ENCODE measurements around the gene RCE1. TPM values are rescaled to one million over a fixed set of nuclear protein-coding genes. Genes with fewer than 3 reads are reported as not detected.

Gene RCE1
- total RNA-seq, 1 donor from 2014 or later, result 30.6 TPM

DNA sequence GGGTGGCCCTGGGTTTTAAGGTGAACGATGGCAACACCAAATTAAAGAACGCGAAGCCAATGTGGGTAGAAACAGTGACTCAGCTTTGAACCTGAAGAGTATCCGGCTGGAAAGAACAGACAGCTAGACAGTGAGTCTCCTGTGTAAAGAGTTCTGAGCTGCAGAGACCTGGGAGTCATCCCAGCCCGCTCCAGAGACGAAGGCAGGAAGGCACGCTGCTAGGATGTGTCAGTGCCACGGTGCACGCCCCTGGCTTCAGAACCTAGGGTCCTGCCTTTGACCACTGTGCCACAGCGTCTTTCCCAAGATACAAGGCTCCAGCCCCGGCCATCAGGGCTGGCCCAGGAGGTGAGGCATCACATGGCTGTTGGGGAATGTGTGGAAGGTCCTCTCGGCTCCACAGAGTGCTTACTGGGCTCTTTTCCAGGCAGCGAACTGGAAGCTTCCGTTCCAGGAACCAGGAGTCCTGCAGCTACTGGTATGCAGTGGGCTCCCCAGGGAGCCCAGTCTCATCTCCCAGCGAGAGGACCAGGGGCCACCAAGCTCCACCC lies 43.5 kb downstream of the RCE1 start:
- H3K27me3 Mint-ChIP-seq (ENCODE audit: unreplicated experiment), result peaks cover 9% of the 10 kb centered on the region
- H3K36me3 Mint-ChIP-seq (ENCODE audit: unreplicated experiment), result no peaks in the 10 kb centered on the region
- DNase-seq, result no peak
- H3K9me3 Mint-ChIP-seq (ENCODE audit: unreplicated experiment), result peaks cover 3% of the 10 kb centered on the region
- H3K4me1 Mint-ChIP-seq (ENCODE audit: low read depth, unreplicated experiment), result peaks cover 16% of the 10 kb centered on the region
- TF ChIP-seq, protein P1, sequence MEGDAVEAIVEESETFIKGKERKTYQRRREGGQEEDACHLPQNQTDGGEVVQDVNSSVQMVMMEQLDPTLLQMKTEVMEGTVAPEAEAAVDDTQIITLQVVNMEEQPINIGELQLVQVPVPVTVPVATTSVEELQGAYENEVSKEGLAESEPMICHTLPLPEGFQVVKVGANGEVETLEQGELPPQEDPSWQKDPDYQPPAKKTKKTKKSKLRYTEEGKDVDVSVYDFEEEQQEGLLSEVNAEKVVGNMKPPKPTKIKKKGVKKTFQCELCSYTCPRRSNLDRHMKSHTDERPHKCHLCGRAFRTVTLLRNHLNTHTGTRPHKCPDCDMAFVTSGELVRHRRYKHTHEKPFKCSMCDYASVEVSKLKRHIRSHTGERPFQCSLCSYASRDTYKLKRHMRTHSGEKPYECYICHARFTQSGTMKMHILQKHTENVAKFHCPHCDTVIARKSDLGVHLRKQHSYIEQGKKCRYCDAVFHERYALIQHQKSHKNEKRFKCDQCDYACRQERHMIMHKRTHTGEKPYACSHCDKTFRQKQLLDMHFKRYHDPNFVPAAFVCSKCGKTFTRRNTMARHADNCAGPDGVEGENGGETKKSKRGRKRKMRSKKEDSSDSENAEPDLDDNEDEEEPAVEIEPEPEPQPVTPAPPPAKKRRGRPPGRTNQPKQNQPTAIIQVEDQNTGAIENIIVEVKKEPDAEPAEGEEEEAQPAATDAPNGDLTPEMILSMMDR (IDR thresholded peaks at IDR 0.05; ENCODE audit: partially characterized antibody, unreplicated experiment), result no peak
- H3K27ac Mint-ChIP-seq (ENCODE audit: unreplicated experiment), result no peak overlapping the region
- peak overlapping the region; percentile 2 for H3K4me3 Mint-ChIP-seq (ENCODE audit: unreplicated experiment)

- TF ChIP-seq, protein P1 (IDR thresholded peaks at IDR 0.05; ENCODE audit: partially characterized antibody, unreplicated experiment), result no peak
- Mint-ChIP-seq H3K27me3 (ENCODE audit: unreplicated experiment) (peaks cover 9% of the 10 kb centered on the region), H3K4me3 (ENCODE audit: unreplicated experiment) (no peak overlapping the region), H3K4me1 (ENCODE audit: low read depth, unreplicated experiment) (peaks cover 13% of the 10 kb centered on the region), H3K9me3 (ENCODE audit: unreplicated experiment) (peaks cover 7% of the 10 kb centered on the region), H3K27ac (ENCODE audit: unreplicated experiment) (no peak overlapping the region), H3K36me3 (ENCODE audit: unreplicated experiment) (no peaks in the 10 kb centered on the region)
- DNase-seq, result no peak
Measured at GRCh38 chr11:66887526-66887925, 44.3 kb downstream of the RCE1 start.

DNA sequence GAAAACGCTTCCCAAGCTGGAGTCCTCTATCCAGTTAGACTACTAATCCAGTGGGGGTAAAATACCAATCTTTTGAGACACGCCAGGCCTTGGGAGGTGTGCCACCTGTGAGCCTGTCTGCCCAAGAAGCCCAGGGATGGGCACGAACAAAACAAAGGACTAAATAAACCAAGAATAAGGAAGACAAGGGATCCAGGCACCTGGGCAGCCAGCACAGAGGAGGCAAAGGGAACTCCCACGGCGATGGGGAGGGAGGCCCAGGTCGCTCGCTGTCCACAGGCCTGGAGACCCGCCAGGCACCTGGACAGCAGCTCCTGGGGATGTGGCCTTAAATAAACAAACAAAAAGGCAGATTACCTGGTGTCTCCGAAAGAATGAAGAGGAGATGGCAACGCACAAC lies 45.0 kb downstream of the RCE1 start:
- no peak for DNase-seq
- Mint-ChIP-seq H3K36me3 (ENCODE audit: unreplicated experiment) (no peaks in the 10 kb centered on the region), H3K27me3 (ENCODE audit: unreplicated experiment) (peaks cover 6% of the 10 kb centered on the region), H3K9me3 (ENCODE audit: unreplicated experiment) (peaks cover 7% of the 10 kb centered on the region), H3K4me3 (ENCODE audit: unreplicated experiment) (peak overlapping the region; percentile 21), H3K4me1 (ENCODE audit: low read depth, unreplicated experiment) (peaks cover 12% of the 10 kb centered on the region), H3K27ac (ENCODE audit: unreplicated experiment) (no peak overlapping the region)
- TF ChIP-seq, protein P1 (IDR thresholded peaks at IDR 0.05; ENCODE audit: partially characterized antibody, unreplicated experiment), result no peak

GRCh38 chr11:66889960-66890359 lies 46.7 kb downstream of the RCE1 start:
- no peak for DNase-seq
- peaks cover 9% of the 10 kb centered on the region for H3K9me3 Mint-ChIP-seq (ENCODE audit: unreplicated experiment)
- peaks cover 3% of the 10 kb centered on the region for H3K27me3 Mint-ChIP-seq (ENCODE audit: unreplicated experiment)
- TF ChIP-seq, protein P1 (IDR thresholded peaks at IDR 0.05; ENCODE audit: partially characterized antibody, unreplicated experiment), result no peak
- no peaks in the 10 kb centered on the region for H3K36me3 Mint-ChIP-seq (ENCODE audit: unreplicated experiment)
- H3K27ac Mint-ChIP-seq (ENCODE audit: unreplicated experiment), result no peak overlapping the region
- no peak overlapping the region for H3K4me3 Mint-ChIP-seq (ENCODE audit: unreplicated experiment)
- peaks cover 19% of the 10 kb centered on the region for H3K4me1 Mint-ChIP-seq (ENCODE audit: low read depth, unreplicated experiment)

DNA sequence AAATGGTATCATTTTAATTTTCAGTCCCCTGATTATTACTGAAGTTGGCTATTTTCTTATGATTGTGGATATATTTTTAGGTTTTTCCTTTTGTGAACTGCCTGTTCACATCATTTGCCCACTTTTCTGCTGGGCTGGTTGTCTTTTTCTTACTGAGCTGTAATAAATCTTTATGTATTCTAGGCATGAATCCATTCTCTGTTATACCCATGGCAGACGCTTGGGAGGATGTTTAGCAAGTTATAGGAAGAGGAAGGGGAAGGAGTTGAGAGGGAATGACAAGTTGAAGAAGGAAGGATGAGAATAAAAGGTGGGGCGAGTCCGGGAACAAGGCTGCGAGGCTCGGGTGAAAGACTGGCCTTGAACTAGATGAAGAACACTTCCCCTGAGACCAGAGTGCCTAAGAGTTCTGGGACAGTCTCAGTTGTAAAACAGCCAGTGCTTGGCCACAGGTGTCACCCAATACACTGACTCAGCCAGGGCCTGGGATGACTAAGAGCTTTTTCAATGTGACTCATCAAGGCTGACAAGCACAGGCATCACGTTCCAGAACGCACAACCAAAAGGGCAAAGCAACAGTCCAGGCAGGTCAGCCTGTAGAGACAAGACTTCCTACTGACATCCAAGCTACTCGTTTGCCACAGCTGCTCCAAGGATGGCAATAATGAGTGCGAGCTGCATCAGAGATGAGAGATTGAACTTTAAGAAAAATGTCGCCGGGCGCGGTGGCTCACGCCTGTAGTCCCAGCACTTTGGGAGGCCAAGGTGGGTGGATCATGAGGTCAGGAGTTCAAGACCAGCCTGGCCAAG lies 48.8 kb downstream of the RCE1 start:
- H3K9me3 Mint-ChIP-seq (ENCODE audit: unreplicated experiment), result peaks cover 9% of the 10 kb centered on the region
- H3K4me3 Mint-ChIP-seq (ENCODE audit: unreplicated experiment), result peak overlapping the region; percentile 23
- peak overlapping the region; percentile 33 for H3K27ac Mint-ChIP-seq (ENCODE audit: unreplicated experiment)
- TF ChIP-seq, protein P1 (IDR thresholded peaks at IDR 0.05; ENCODE audit: partially characterized antibody, unreplicated experiment), result no peak
- H3K4me1 Mint-ChIP-seq (ENCODE audit: low read depth, unreplicated experiment), result peaks cover 15% of the 10 kb centered on the region
- peaks cover 3% of the 10 kb centered on the region for H3K27me3 Mint-ChIP-seq (ENCODE audit: unreplicated experiment)
- DNase-seq, result no peak
- no peaks in the 10 kb centered on the region for H3K36me3 Mint-ChIP-seq (ENCODE audit: unreplicated experiment)

Measured in glutamatergic neuron (in vitro differentiated cells).